HEK293 (cell line): ENCODE data around the gene ADSS1.

Experiments
- CTCF ChIA-PET: fragments of 350-600 bp; formaldehyde crosslinking; extraction: SDS; loops from one replicate; lab custom pipeline; 2021; ENCODE audit warnings: antibody characterized with exemption; lab: Yijun Ruan, JAX
- POLR2A ChIA-PET: fragments of 300-600 bp; formaldehyde crosslinking; extraction: SDS; loops from one replicate; lab custom pipeline; 2020; ENCODE audit warnings: antibody characterized with exemption, inconsistent platforms; lab: Yijun Ruan, JAX
- H3K27ac ChIP-seq: fragments of 200-500 bp; sonication (Bioruptor generic); 2 replicates; pipeline ENCODE4 v1.5.1; 2014; ENCODE audit warnings: low read depth, low read length, control low read depth, inconsistent platforms; ENCODE audit errors: extremely low read depth
- H3K36me3 ChIP-seq, 2 experiments: fragments of 200-500 bp in 1 of 2; sonication (Bioruptor generic) in 1 of 2; 1 replicate in 1 of 2; 2 replicates in 1 of 2; pipeline ENCODE4 v1.5.1; 2014 to 2017; ENCODE audit warnings: inconsistent platforms in 2 of 2, low read length in 2 of 2; ENCODE audit not compliant: control insufficient read depth in 2 of 2, insufficient read depth in 1 of 2
- H3K4me1 ChIP-seq: fragments of 200-500 bp; sonication (Bioruptor generic); 2 replicates; pipeline ENCODE4 v1.5.1; 2014; ENCODE audit warnings: mild to moderate bottlenecking, low read length, inconsistent platforms; ENCODE audit not compliant: control insufficient read depth, insufficient read depth
- H3K4me3 ChIP-seq: 2 replicates; pipeline ENCODE4 v1.5.1; 2011; ENCODE audit warnings: low read depth, mild to moderate bottlenecking, control low read depth, low read length, moderate library complexity
- H3K9me3 ChIP-seq: fragments of 200-500 bp; sonication (Bioruptor generic); 2 replicates; pipeline ENCODE4 v1.5.1; 2014; ENCODE audit warnings: low read depth, low read length, inconsistent platforms; ENCODE audit not compliant: control insufficient read depth, insufficient read depth
- HOXC10 ChIP-seq: sonication (generic); formaldehyde crosslinking; IDR thresholded peaks from 2 replicates; pipeline ENCODE4 v1.8.1; 2023; ENCODE audit warnings: mild to moderate bottlenecking, missing genetic modification reagents
- KLF1 ChIP-seq: fragments of 450-650 bp; formaldehyde crosslinking; IDR thresholded peaks from 2 replicates; pipeline ENCODE4 v1.5.1; 2016; ENCODE audit warnings: missing biosample characterization, missing genetic modification characterization
- MEIS1 ChIP-seq: sonication (generic); formaldehyde crosslinking; IDR thresholded peaks from 2 replicates; pipeline ENCODE4 v1.8.1; 2022; ENCODE audit warnings: missing genetic modification reagents, mild to moderate bottlenecking, borderline replicate concordance
- MZF1 ChIP-seq: fragments of 450-650 bp; formaldehyde crosslinking; IDR thresholded peaks from 2 replicates; pipeline ENCODE4 v1.5.1; 2017; ENCODE audit warnings: missing biosample characterization, missing genetic modification characterization, borderline replicate concordance
- SCRT1 ChIP-seq: fragments of 450-650 bp; formaldehyde crosslinking; IDR thresholded peaks from 2 replicates; pipeline ENCODE4 v1.5.1; 2016; ENCODE audit warnings: missing biosample characterization, missing genetic modification characterization, borderline replicate concordance
- SP2 ChIP-seq: fragments of 450-650 bp; formaldehyde crosslinking; IDR thresholded peaks from 2 replicates; pipeline ENCODE4 v1.5.1; 2016; ENCODE audit warnings: missing biosample characterization, missing genetic modification characterization
- TRIM28 ChIP-seq: IDR thresholded peaks from 2 replicates; pipeline ENCODE4 v1.6.1; 2011; ENCODE audit warnings: low read length, control low read depth, borderline replicate concordance
- YY1 ChIP-seq: fragments of 450-650 bp; formaldehyde crosslinking; IDR thresholded peaks from 2 replicates; pipeline ENCODE4 v1.5.1; 2018; ENCODE audit warnings: missing biosample characterization, missing genetic modification characterization
- ZBTB7A ChIP-seq: fragments of 450-650 bp; formaldehyde crosslinking; IDR thresholded peaks from 2 replicates; pipeline ENCODE4 v1.5.1; 2016; ENCODE audit warnings: low read depth, missing biosample characterization, missing genetic modification characterization
- ZNF10 ChIP-seq: fragments of 450-650 bp; formaldehyde crosslinking; IDR thresholded peaks from 2 replicates; pipeline ENCODE4 v1.5.1; 2017; ENCODE audit warnings: missing biosample characterization, missing genetic modification characterization
- ZNF133 ChIP-seq: fragments of 450-650 bp; formaldehyde crosslinking; IDR thresholded peaks from 2 replicates; pipeline ENCODE4 v1.5.1; 2016; ENCODE audit warnings: missing biosample characterization, missing genetic modification characterization
- ZNF140 ChIP-seq: fragments of 450-650 bp; formaldehyde crosslinking; IDR thresholded peaks from 2 replicates; pipeline ENCODE4 v1.5.1; 2016; ENCODE audit warnings: missing biosample characterization, missing genetic modification characterization
- ZNF311 ChIP-seq: fragments of 450-650 bp; formaldehyde crosslinking; IDR thresholded peaks from 2 replicates; pipeline ENCODE4 v1.5.1; 2017; ENCODE audit warnings: missing biosample characterization, missing genetic modification characterization, borderline replicate concordance
- ZNF366 ChIP-seq: fragments of 450-650 bp; formaldehyde crosslinking; conservative IDR thresholded peaks from 2 replicates; pipeline ENCODE4 v1.5.1; 2016; ENCODE audit warnings: missing biosample characterization, missing genetic modification characterization
- ZNF510 ChIP-seq: fragments of 450-650 bp; formaldehyde crosslinking; IDR thresholded peaks from 2 replicates; pipeline ENCODE4 v1.5.1; 2018; ENCODE audit warnings: mild to moderate bottlenecking, missing genetic modification characterization, missing biosample characterization; ENCODE audit not compliant: insufficient replicate concordance
- ZNF514 ChIP-seq: fragments of 450-650 bp; formaldehyde crosslinking; IDR thresholded peaks from 2 replicates; pipeline ENCODE4 v1.5.1; 2016; ENCODE audit warnings: missing biosample characterization, missing genetic modification characterization
- ZNF529 ChIP-seq: fragments of 450-650 bp; formaldehyde crosslinking; IDR thresholded peaks from 2 replicates; pipeline ENCODE4 v1.5.1; 2017; ENCODE audit warnings: missing genetic modification characterization, missing biosample characterization; ENCODE audit not compliant: insufficient replicate concordance
- ZNF658 ChIP-seq: fragments of 450-650 bp; formaldehyde crosslinking; IDR thresholded peaks from 2 replicates; pipeline ENCODE4; 2016; ENCODE audit warnings: missing biosample characterization, missing genetic modification characterization
- ZNF785 ChIP-seq: fragments of 450-650 bp; formaldehyde crosslinking; IDR thresholded peaks from 2 replicates; pipeline ENCODE4 v1.5.1; 2016; ENCODE audit warnings: missing biosample characterization, missing genetic modification characterization
- ZSCAN16 ChIP-seq: fragments of 450-650 bp; formaldehyde crosslinking; IDR thresholded peaks from 2 replicates; pipeline ENCODE4 v1.5.1; 2016; ENCODE audit warnings: missing biosample characterization, missing genetic modification characterization
- ZSCAN23 ChIP-seq: fragments of 450-650 bp; formaldehyde crosslinking; IDR thresholded peaks from 2 replicates; pipeline ENCODE4 v1.5.1; 2016; ENCODE audit warnings: missing biosample characterization, missing genetic modification characterization
- TF ChIP-seq, protein P1 (sequence below): fragments of 450-650 bp; formaldehyde crosslinking; conservative IDR thresholded peaks from 2 replicates; pipeline ENCODE4 v1.5.1; 2016; ENCODE audit warnings: low read depth, missing biosample characterization, missing genetic modification characterization
- TF ChIP-seq, protein P2 (sequence below): fragments of 450-650 bp; formaldehyde crosslinking; IDR thresholded peaks from 2 replicates; pipeline ENCODE4 v1.5.1; 2017; ENCODE audit warnings: missing biosample characterization, missing genetic modification characterization
- TF ChIP-seq, protein P3 (sequence below): fragments of 450-650 bp; formaldehyde crosslinking; IDR thresholded peaks from 2 replicates; pipeline ENCODE4 v1.5.1; 2016; ENCODE audit warnings: missing biosample characterization, missing genetic modification characterization

ADSS1 gene

DNA sequence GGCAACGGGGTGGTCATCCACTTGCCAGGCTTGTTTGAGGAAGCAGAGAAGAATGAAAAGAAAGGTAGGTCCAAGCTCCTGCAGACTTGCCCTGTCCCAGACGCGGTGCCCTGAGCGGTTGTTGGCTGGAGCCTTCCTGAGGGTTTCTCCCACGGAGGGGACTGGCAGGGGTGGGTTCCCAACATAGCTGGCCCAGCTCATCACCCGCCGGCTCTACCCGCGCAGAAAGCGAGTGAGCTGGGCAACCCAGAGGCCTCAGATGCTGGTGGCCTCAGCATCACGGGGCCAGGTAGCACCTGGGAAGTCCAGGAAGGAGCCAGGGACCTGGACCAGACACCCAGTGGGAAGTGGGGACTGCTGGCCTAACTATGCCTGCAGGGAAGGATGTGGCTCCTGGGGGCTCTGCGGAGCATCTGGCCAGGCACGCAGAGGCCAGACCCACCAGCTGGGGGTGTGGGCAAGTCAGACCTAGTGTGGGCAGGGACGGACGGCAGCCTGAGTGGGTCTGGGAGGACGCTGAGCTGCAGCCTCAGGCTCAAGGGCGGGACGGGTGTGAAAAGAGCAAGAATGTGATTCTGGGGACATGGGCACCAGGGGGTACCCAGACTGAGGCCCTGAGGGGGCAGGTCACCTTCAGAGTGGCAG is 14.5 kb downstream of the ADSS1 start:
- Histone ChIP-seq H3K27ac (no peak overlapping the region), H3K4me3 (no peak overlapping the region), H3K4me1 (no peaks in the 10 kb centered on the region), H3K36me3 (no peaks in the 10 kb centered on the region), H3K9me3 (no peaks in the 10 kb centered on the region)
- ChIA-PET POLR2A (interaction anchor here (0.8 kb wide), 1 partner anchor 14 kb away, joined by 6 read pairs; the partner anchor contains the start of gene SIVA1), CTCF (interaction anchor here (0.5 to 2.4 kb wide), 2 partner anchors 15 to 16 kb away, joined by 3 to 12 read pairs (median 4); partner anchors contain the start of gene ADSS1)
- TF ChIP-seq ZNF510 (tag by site-specific recombination) = no peak
- TF ChIP-seq KLF1 (tag by site-specific recombination) = no peak
- TF ChIP-seq, protein P1, sequence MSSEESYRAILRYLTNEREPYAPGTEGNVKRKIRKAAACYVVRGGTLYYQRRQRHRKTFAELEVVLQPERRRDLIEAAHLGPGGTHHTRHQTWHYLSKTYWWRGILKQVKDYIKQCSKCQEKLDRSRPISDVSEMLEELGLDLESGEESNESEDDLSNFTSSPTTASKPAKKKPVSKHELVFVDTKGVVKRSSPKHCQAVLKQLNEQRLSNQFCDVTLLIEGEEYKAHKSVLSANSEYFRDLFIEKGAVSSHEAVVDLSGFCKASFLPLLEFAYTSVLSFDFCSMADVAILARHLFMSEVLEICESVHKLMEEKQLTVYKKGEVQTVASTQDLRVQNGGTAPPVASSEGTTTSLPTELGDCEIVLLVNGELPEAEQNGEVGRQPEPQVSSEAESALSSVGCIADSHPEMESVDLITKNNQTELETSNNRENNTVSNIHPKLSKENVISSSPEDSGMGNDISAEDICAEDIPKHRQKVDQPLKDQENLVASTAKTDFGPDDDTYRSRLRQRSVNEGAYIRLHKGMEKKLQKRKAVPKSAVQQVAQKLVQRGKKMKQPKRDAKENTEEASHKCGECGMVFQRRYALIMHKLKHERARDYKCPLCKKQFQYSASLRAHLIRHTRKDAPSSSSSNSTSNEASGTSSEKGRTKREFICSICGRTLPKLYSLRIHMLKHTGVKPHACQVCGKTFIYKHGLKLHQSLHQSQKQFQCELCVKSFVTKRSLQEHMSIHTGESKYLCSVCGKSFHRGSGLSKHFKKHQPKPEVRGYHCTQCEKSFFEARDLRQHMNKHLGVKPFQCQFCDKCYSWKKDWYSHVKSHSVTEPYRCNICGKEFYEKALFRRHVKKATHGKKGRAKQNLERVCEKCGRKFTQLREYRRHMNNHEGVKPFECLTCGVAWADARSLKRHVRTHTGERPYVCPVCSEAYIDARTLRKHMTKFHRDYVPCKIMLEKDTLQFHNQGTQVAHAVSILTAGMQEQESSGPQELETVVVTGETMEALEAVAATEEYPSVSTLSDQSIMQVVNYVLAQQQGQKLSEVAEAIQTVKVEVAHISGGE (tag by site-specific recombination) = no peak
- TF ChIP-seq HOXC10 (CRISPR knock-in tag) = no peak
- TF ChIP-seq, protein P2, sequence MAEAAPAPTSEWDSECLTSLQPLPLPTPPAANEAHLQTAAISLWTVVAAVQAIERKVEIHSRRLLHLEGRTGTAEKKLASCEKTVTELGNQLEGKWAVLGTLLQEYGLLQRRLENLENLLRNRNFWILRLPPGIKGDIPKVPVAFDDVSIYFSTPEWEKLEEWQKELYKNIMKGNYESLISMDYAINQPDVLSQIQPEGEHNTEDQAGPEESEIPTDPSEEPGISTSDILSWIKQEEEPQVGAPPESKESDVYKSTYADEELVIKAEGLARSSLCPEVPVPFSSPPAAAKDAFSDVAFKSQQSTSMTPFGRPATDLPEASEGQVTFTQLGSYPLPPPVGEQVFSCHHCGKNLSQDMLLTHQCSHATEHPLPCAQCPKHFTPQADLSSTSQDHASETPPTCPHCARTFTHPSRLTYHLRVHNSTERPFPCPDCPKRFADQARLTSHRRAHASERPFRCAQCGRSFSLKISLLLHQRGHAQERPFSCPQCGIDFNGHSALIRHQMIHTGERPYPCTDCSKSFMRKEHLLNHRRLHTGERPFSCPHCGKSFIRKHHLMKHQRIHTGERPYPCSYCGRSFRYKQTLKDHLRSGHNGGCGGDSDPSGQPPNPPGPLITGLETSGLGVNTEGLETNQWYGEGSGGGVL (tag by site-specific recombination) = no peak
- no peak for TF ChIP-seq ZSCAN16
- TF ChIP-seq, protein P3, sequence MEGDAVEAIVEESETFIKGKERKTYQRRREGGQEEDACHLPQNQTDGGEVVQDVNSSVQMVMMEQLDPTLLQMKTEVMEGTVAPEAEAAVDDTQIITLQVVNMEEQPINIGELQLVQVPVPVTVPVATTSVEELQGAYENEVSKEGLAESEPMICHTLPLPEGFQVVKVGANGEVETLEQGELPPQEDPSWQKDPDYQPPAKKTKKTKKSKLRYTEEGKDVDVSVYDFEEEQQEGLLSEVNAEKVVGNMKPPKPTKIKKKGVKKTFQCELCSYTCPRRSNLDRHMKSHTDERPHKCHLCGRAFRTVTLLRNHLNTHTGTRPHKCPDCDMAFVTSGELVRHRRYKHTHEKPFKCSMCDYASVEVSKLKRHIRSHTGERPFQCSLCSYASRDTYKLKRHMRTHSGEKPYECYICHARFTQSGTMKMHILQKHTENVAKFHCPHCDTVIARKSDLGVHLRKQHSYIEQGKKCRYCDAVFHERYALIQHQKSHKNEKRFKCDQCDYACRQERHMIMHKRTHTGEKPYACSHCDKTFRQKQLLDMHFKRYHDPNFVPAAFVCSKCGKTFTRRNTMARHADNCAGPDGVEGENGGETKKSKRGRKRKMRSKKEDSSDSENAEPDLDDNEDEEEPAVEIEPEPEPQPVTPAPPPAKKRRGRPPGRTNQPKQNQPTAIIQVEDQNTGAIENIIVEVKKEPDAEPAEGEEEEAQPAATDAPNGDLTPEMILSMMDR = no peak
- TF ChIP-seq SP2 (tag by site-specific recombination) = no peak
- TF ChIP-seq MEIS1 = no peak
- TF ChIP-seq MZF1 (tag by site-specific recombination) = no peak
- no peak for TF ChIP-seq YY1 (tag by site-specific recombination)
- no peak for TF ChIP-seq ZNF785 (tag by site-specific recombination)
- TF ChIP-seq ZNF514 (tag by site-specific recombination) = no peak
- TF ChIP-seq ZNF366 = no peak

DNA sequence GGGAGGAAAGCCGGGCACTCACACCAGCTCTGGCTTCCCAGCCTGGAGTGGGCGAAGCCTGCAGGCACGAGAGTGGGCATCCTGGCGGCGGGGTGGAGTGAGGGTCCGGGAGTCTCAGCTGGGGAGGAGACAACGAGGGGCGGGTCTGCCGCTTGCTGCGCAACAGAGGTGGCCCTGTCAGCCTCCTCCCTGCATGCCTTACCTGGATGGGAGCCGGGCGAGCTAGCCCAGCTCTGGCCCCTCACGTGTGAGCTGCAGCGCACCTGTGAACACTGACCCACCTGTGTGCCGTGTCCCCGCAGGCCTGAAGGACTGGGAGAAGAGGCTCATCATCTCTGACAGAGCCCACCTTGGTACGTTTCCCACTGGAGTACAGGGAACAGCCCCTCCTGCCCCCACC is 15.0 kb downstream of the ADSS1 start:
- Histone ChIP-seq H3K9me3 (no peaks in the 10 kb centered on the region), H3K4me1 (no peaks in the 10 kb centered on the region), H3K36me3 (no peaks in the 10 kb centered on the region), H3K4me3 (no peak overlapping the region), H3K27ac (no peak overlapping the region)
- TF ChIP-seq ZNF529 (tag by site-specific recombination) (no peak), ZNF140 (tag by site-specific recombination) (no peak), TRIM28 (no peak), ZBTB7A (no peak), SCRT1 (tag by site-specific recombination) (no peak), ZNF10 (tag by site-specific recombination) (no peak), ZNF311 (tag by site-specific recombination) (no peak), ZNF133 (tag by site-specific recombination) (no peak), ZSCAN23 (tag by site-specific recombination) (no peak), ZNF658 (no peak)
- POLR2A ChIA-PET = interaction anchor here (0.8 kb wide), 1 partner anchor 13 kb away, joined by 6 read pairs; the partner anchor contains the start of gene SIVA1
- CTCF ChIA-PET = interaction anchor here (0.9 kb wide), 1 partner anchor 16 kb away, joined by 3 read pairs; the partner anchor contains the start of gene ADSS1
